CD1c-positive myeloid dendritic cell (primary cell): ENCODE data around the gene CCNL2.
"Not testable (repeated sequence)": the region's sequence is repeated elsewhere in the genome, so short reads cannot be mapped to it uniquely, and the experiment has no call there.

Source experiments
- DNase-seq: peaks from one replicate; pipeline ENCODE4 v3.0.0-alpha.2; 2016; ENCODE audit errors: extremely low spot score

CCNL2 gene

GRCh38 chr1:1399872-1400575 is 889 bp upstream of the CCNL2 start:
- DNase-seq: peak; percentile 1

- peak; percentile 27 for DNase-seq
These were observed 403 bp downstream of the CCNL2 start for GRCh38 chr1:1398677-1399186.

- DNase-seq: peak; percentile 1
These were observed 1.2 kb downstream of the CCNL2 start for GRCh38 chr1:1397839-1398523.

GRCh38 chr1:1395166-1395565 is 4.0 kb downstream of the CCNL2 start:
- no peak for DNase-seq

GRCh38 chr1:1394116-1394515 is 5.0 kb downstream of the CCNL2 start:
- DNase-seq: no peak

- no peak for DNase-seq
These were observed 5.7 kb downstream of the CCNL2 start for GRCh38 chr1:1393428-1393827.

- DNase-seq: no peak
These were observed 6.1 kb downstream of the CCNL2 start for GRCh38 chr1:1393014-1393413.

- no peak for DNase-seq
These were observed 7.9 kb downstream of the CCNL2 start for GRCh38 chr1:1391225-1391624.

GRCh38 chr1:1390675-1391074 is 8.5 kb downstream of the CCNL2 start:
- no peak for DNase-seq

- no peak for DNase-seq
These were observed 11.1 kb downstream of the CCNL2 start for GRCh38 chr1:1388078-1388472.

GRCh38 chr1:1387098-1388077 is 11.7 kb downstream of the CCNL2 start:
- no peak for DNase-seq

- no peak for DNase-seq
These were observed 13.2 kb downstream of the CCNL2 start for GRCh38 chr1:1385931-1386330.

- not testable (repeated sequence) for DNase-seq
These were observed 13.8 kb downstream of the CCNL2 start for GRCh38 chr1:1385339-1385738.

- DNase-seq: no peak
These were observed 17.8 kb downstream of the CCNL2 start for GRCh38 chr1:1381294-1381693.

GRCh38 chr1:1380860-1381259 is 18.3 kb downstream of the CCNL2 start:
- no peak for DNase-seq

- DNase-seq: no peak
These were observed 21.5 kb downstream of the CCNL2 start for GRCh38 chr1:1377540-1378205.

- no peak for DNase-seq
These were observed 22.4 kb downstream of the CCNL2 start for GRCh38 chr1:1376551-1377226.

GRCh38 chr1:1374929-1375662 is 24.0 kb downstream of the CCNL2 start, which contains the start of gene AURKAIP1:
AURKAIP1 (minus strand) TSS chr1:1375207; CDS start chr1:1374756, 451 bp downstream.
- DNase-seq: peak; percentile 100

GRCh38 chr1:1374589-1374928 is 24.6 kb downstream of the CCNL2 start:
- DNase-seq: no peak
